ENCODE results near the gene PARD3B.

GRCh38 chr2:205566606-205567168, 1021.4 kb downstream of the PARD3B start:
- TF ChIP-seq, protein P1, sequence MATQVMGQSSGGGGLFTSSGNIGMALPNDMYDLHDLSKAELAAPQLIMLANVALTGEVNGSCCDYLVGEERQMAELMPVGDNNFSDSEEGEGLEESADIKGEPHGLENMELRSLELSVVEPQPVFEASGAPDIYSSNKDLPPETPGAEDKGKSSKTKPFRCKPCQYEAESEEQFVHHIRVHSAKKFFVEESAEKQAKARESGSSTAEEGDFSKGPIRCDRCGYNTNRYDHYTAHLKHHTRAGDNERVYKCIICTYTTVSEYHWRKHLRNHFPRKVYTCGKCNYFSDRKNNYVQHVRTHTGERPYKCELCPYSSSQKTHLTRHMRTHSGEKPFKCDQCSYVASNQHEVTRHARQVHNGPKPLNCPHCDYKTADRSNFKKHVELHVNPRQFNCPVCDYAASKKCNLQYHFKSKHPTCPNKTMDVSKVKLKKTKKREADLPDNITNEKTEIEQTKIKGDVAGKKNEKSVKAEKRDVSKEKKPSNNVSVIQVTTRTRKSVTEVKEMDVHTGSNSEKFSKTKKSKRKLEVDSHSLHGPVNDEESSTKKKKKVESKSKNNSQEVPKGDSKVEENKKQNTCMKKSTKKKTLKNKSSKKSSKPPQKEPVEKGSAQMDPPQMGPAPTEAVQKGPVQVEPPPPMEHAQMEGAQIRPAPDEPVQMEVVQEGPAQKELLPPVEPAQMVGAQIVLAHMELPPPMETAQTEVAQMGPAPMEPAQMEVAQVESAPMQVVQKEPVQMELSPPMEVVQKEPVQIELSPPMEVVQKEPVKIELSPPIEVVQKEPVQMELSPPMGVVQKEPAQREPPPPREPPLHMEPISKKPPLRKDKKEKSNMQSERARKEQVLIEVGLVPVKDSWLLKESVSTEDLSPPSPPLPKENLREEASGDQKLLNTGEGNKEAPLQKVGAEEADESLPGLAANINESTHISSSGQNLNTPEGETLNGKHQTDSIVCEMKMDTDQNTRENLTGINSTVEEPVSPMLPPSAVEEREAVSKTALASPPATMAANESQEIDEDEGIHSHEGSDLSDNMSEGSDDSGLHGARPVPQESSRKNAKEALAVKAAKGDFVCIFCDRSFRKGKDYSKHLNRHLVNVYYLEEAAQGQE (IDR thresholded peaks at IDR 0.05; ENCODE audit: low read depth), result no peak
- TF ChIP-seq POLR2A (IDR thresholded peaks at IDR 0.05; ENCODE audit: borderline replicate concordance, extremely low read depth, insufficient read depth, insufficient read length) (no peak), CTCF (IDR thresholded peaks at IDR 0.05 in 2 of 3, conservative IDR thresholded peaks at IDR 0.05 in 1 of 3; ENCODE audit: borderline replicate concordance in 1 of 3, insufficient read depth in 1 of 3, low read depth in 2 of 3, low read length in 2 of 3) (no peak), EZH2phosphoT487 (IDR thresholded peaks at IDR 0.05; ENCODE audit: borderline replicate concordance) (no peak), ZNF274 (IDR thresholded peaks at IDR 0.05; ENCODE audit: low read depth, low read length) (no peak), EZH2 (IDR thresholded peaks at IDR 0.05) (no peak), SRF (IDR thresholded peaks at IDR 0.05; ENCODE audit: low read depth) (no peak), MAX (IDR thresholded peaks at IDR 0.05) (no peak), ELF1 (IDR thresholded peaks at IDR 0.05; ENCODE audit: borderline replicate concordance, low read depth) (no peak)
